Measurements from ENCODE around the gene CNOT8.
A peak's percentile ranks its signal among the peaks of the same experiment; 100 is the strongest.
"Not testable (repeated sequence)": the region's sequence is repeated elsewhere in the genome, so short reads cannot be mapped to it uniquely, and the experiment has no call there.

CNOT8 gene

GRCh38 chr5:154866841-154867240, 8.4 kb downstream of the CNOT8 start:
- no peak for DNase-seq

- DNase-seq = no peak
Observed at GRCh38 chr5:154868702-154869101, 10.3 kb downstream of the CNOT8 start.

- DNase-seq = no peak
Observed at GRCh38 chr5:154871734-154872133, 13.3 kb downstream of the CNOT8 start.

- DNase-seq = no peak
Observed at GRCh38 chr5:154873791-154874331, 15.4 kb downstream of the CNOT8 start.

DNA sequence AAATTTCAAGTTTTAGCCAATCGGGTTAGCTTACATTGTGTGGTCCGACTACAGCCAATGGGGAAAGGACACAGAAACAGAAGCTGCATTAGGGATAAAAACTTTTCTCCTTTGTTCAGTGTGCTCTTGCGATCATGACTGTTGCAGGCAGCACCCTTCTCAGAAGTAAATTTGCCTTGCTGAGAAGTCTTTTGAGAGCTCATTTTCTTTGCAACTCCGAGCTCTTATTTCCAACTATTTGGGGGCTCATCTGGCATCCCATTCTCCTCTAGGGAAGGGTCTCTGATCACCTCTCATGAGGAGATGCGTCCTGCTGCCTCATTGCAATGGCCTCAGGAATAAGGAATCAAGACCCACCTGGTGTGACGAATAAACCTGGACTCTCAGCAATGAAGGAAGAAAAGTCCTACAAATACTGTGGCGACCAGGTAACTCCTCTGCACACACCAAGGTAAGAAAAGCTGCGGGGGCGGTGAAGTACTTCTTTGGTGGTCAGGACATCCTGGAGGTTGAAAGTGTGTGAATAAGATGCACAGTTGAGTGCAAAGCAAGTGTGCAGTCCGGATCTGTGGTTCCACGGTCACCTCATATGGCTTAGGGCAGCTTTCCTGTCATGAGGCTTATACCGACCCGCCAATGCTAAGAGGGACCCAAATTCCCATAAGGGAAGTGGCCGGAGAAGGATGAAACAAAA, 20.4 kb downstream of the CNOT8 start:
- no peak for DNase-seq

DNA sequence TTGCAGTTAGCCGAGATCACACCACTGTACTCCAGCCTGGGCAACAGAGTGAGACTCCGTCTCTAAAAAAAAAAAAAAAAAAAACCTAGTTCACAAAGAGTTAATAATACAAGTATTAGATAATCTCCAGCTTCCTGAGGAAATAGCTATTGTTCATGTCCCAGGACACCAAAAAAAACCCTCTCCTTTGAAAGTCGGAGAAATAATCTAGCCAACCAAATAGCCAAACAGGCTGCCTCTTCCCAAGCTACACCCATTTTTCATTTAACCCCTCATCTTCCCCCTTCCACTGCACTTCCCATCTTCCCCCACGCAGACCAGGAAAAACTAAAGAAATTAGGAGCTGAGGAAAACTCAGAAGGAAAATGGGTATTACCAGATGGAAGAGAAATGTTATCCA, 23.6 kb downstream of the CNOT8 start:
- no peak for DNase-seq

DNA sequence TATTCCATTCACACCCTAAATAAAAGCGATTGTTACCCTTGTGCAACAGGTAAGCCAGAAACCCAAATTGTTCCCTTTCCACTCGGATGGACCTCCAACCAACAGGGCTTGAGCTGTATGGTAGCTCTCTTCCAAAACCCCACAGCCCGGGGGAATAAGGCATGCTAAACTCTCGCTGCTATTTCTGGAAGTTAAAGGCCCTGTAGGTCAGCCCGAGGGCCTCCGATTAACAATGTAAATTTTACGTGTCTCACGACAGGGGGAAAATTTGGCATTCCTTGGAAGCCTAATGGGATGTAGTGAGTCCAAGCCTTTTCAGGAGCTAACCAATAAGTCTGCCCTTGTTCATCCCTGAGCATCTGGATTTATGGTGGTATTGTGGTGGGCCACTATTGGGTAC, 26.0 kb downstream of the CNOT8 start:
- no peak for DNase-seq

DNA sequence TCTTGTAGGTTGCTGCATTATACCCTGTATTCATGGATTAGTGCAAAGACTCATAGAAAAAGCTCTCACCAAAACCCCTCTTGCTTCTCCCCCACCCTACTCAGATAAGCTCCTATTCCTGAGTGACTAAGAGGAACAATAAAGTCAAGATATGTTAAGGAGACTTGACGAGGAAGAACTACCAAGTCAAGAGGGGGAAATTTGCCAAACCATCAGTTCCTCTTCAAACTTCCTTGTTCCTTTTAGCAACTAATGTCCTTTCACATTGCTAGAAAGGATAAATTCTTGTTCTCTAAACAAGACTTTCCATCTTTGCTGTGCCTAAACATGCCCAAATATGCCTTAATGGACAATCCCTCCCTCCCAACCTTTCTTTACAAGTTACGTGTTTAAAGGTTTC, 27.0 kb downstream of the CNOT8 start:
- no peak for DNase-seq

- DNase-seq = no peak
Observed at GRCh38 chr5:154892369-154892771, 33.9 kb downstream of the CNOT8 start.

DNA sequence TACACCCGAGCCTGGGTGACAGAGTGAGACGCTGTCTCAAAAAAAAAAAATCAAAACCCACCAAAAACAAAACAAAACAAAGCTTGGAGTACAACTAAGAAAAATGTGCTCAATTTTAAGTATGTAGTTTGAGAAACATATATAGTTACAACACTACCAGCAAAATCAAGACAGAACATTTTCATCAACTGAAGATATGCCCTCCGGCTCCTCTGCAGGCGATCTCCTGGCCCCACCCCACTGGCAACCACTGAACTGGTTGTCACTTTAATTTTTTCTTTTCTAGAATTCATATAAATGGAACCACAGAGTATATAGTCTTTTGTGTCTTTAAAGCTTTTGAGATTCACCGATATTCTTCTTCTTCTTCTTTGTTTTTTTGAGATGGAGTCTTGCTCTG, 35.0 kb downstream of the CNOT8 start:
- no peak for DNase-seq

DNA sequence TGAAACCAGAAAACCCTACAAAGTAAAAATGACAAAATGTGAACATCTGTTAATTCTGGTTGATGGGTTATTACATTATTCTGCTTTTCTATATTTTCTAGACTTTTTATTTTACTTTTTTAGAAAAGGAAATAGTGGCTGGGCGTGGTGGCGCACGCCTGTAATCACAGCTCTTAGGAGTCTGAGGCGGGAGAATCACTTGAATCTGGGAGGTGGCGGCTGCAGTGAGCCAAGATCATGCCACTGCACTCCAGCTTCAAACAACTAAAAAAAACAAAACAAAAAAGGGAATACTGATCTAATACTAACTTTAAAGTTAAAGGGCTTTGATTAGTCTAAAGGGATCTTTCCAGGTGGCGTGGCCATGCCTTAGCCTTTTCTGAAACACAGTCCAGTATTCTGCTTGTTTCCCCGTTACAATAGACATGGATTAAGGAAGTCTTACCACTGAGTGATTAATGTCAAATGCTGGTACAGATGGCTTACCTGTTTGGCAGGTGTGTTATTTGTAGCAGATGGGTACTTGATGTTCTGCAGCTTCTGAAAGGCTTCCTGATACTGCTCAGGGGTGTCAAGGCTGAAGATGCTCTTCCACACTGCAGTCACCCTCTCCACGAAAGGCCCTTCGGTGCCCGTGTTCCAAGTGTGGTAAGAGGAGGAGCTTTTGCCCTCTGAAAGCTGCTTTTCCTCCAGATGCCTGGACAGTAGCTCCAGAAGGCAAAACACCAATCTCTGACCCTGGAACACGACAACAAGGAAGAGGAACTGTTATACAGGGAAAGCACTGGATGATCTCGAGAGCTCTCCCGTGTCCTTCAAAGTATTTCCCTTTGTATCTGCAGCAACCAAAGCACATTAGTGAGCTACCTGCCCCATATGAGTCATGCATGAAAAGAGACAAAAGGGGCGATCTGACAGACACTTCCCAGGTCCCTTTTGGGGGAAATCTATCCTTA, 37.5 kb downstream of the CNOT8 start:
- no peak for DNase-seq

DNA sequence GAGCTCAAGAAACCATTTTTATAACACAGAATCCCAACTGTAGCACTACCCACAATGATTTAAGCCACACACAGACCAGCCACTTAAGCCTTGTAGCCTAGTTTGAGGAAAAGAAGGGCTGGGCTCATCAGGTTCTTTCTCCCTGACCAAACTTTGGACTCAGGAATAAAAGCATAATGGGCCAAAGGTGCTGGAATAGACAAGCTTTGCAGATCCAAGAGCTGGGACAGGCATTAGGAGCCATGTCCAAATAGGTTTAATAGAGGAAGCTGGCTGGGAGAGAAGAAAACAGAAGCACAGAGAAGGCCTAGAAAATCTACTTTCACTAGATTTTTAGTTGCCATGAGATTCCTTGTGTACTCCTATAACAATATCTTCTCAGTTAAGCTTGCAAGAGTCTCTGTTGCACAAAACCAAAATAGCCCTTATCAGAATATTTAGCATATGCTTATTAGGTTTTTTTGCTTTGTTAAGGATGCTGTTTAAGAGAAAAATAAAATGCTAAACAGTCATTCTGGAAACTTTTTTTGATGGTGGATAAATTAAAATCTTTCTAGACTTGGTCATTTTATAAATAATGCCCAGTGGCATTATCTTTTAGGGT, 38.2 kb downstream of the CNOT8 start:
- DNase-seq = no peak

DNA sequence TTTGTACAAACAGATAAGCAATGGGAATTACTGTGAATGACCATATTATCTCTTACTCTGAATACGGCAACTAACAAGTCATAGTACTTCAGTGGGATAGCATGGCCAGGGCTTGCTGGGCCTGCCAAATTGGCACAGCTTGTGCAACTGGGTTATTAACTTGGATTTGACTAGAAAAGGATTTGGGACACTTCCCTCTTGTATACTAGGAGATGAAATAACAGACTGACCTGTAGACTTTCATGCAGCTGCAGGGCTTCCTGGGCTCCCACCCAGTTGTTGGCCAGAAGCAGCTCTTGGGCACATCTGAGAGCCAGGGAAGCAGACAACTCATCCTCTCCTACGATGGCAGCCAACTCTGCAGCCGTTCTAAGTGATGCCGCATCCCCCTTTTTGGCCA, 39.8 kb downstream of the CNOT8 start:
- peak; percentile 53 for DNase-seq

GRCh38 chr5:154899151-154899816, 40.9 kb downstream of the CNOT8 start:
- no peak for DNase-seq

- DNase-seq = no peak
Observed at GRCh38 chr5:154900066-154900465, 41.6 kb downstream of the CNOT8 start.

DNA sequence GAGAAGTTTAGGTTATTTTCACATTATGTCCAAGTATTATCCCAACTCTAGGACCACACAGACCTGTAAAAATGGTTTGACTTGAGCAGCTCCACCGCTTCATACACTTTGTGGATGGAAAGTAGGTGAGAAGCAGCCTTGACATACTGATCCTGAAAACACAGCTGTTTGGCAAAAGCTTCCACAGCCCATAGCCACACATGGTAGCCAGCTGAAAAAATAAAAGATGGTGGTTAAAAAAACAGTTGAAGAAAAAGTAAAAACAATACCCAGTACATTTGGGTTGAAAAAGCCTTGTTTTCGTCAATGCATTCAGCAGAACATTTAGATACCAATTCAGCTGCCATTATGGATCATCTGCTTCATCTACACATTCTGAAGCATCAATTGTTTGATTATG, 42.8 kb downstream of the CNOT8 start:
- DNase-seq = no peak

- DNase-seq = no peak
Observed at GRCh38 chr5:154901913-154902312, 43.5 kb downstream of the CNOT8 start.

DNA sequence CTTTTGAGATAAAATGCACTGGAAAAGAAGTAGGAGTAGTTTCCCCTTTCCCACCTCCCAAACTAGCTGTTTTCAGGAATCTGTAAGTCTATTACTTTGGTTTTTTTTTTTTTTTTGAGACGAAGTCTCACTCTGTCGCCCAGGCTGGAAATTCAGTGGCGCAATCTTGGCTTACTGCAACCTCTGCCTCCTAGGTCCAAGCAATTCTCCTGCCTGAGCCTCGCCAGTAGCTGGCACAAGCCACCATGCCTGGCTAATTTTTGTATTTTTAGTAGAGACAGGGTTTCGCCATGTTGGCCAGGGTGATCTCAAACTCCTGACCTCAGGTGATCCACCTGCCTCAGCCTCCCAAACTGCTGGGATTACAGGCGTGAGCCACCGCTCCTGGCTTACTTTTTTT, 47.2 kb downstream of the CNOT8 start:
- DNase-seq = not testable (repeated sequence)

DNA sequence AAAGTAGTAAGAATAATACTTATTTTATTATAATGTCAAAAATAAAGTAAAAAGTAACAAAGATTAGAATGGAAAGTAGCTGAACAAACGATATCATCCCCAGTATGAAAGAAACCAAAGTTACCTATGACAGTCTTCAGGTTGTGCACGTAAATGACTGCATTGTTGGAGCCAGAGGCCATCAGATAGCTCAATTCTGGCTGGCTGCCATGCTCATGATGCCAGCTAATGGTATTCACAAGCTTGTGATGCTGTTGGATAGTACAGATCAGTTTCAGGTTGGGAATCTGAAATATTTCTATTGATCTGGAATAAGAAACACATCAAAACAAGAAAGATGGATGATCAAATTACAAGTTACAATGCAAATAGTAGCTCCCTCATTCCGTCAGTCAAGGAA, 58.4 kb downstream of the CNOT8 start:
- DNase-seq = no peak

GRCh38 chr5:154917757-154918156, 59.3 kb downstream of the CNOT8 start:
- DNase-seq = no peak

DNA sequence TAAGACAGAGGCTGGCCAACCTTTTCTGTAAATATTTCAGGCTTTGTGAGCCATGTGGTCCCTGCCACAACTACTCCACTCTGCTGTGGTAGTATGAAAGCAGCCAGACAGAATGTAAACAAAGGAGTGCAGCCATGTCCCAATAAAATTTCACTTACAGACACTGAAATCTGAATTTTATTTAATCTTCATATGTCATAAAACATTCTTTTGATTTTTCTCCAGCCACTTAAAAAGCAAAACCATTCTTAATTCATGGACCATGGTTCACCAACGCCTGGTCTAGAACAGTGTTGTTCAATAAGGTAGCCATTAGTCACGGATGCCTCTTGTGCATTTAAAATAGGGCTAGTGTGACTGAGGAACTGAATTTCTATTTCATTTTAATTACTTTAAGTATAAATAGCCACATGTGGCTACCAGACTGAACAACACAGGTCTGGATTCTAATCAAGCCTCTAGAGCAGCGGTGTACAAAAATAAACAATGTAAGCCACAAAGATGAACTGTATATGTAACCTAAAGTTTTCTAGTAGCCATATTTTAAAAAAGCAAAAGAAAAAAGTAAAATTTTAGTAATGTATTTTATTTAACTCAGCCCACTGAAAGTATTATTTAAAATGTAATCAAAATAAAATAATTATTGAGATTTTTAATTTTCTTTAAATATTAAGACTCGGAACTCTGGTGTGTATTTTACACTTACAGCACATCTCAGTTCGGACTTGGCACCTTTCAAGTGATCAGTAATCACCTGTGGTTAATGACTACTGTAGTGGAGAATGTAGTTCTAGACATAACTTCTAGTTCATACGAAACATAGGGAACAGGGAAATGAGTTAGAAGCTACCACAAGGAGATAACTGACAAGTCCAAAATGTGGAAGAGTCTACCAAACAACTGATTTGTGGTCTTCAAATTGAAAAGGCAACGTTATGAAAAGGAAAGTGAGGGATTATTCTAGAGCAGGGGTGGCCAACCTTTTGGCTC, 65.3 kb downstream of the CNOT8 start:
- DNase-seq = no peak

Data from femur (tissue), 1 donor.